GM12878 (cell line): ENCODE results near the gene METTL14. TPM values are rescaled to one million over a fixed set of nuclear protein-coding genes. Genes with fewer than 3 reads are reported as not detected.

Experiments used
- ATAC-seq: fragments of 200-7000 bp; cut with Tn5 transposase; 3 replicates; pipeline ENCODE4 v1.9.1; 2020; ENCODE audit warnings: mild to moderate bottlenecking, moderate library complexity
- BruUV-seq: library from RNA; stranded (reverse); fragments of 400-500 nt; replicated peaks from 2 replicates; lab custom pipeline; 2021; lab: Mats Ljungman, UMichigan
- CTCF ChIA-PET: fragments of 300-600 bp; sonication (Branson Sonifier 250); formaldehyde crosslinking; extraction: SDS; loops from one replicate; lab custom pipeline; 2021; ENCODE audit warnings: inconsistent platforms; lab: Yijun Ruan, JAX
- POLR2A ChIA-PET: fragments of 350-600 bp; formaldehyde crosslinking; extraction: SDS; loops from one replicate; lab custom pipeline; 2021; ENCODE audit warnings: inconsistent platforms; lab: Charles Lee
- RAD21 ChIA-PET: fragments of 300-600 bp; sonication (Branson Sonifier 250); formaldehyde crosslinking; loops from one replicate; lab custom pipeline; 2023; ENCODE audit warnings: antibody characterized with exemption; ENCODE audit not compliant: unreplicated experiment; lab: Charles Lee
- SMC1A ChIA-PET: fragments of 300-600 bp; sonication (Branson Sonifier 250); formaldehyde crosslinking; loops from one replicate; lab custom pipeline; 2023; ENCODE audit not compliant: unreplicated experiment, uncharacterized antibody; lab: Charles Lee
- DNase-seq: peaks from one replicate; pipeline ENCODE4 v3.0.0-alpha.2; 2011; ENCODE audit warnings: low read depth, low spot score
- FAIRE-seq: peaks from 3 replicates; lab custom pipeline; 2011; peaks lifted over from hg19 to GRCh38; lab: Jason Lieb, UNC
- H2AFZ ChIP-seq: 2 replicates; pipeline ENCODE4 v1.6.0; 2011; ENCODE audit warnings: low read depth, low read length, control low read depth; ENCODE audit not compliant: control insufficient read depth
- H3K27ac ChIP-seq: 2 replicates; pipeline ENCODE4 v1.5.1; 2011; ENCODE audit warnings: control low read depth; ENCODE audit not compliant: control insufficient read depth, insufficient read depth
- H3K27me3 ChIP-seq, 2 experiments: replicated peaks in 1 of 2; 2 replicates each; pipeline versions ENCODE4 v1.6.0 to v1.6.1; 2011; ENCODE audit warnings: low read length in 1 of 2; ENCODE audit not compliant: control insufficient read depth in 2 of 2, insufficient read depth in 2 of 2
- H3K36me3 ChIP-seq, 2 experiments: 2 replicates each; pipeline ENCODE4 v1.5.1; 2011; ENCODE audit warnings: low read length in 1 of 2; ENCODE audit not compliant: control insufficient read depth in 2 of 2, insufficient read depth in 2 of 2
- H3K4me1 ChIP-seq: 2 replicates; pipeline ENCODE4 v1.6.1; 2011; ENCODE audit warnings: mild to moderate bottlenecking, low read length, moderate library complexity, mixed read lengths; ENCODE audit not compliant: control insufficient read depth, insufficient read depth
- H3K4me2 ChIP-seq: 2 replicates; pipeline ENCODE4 v1.6.0; 2011; ENCODE audit warnings: control low read depth; ENCODE audit not compliant: control insufficient read depth, insufficient read depth
- H3K4me3 ChIP-seq: fragments of 200-600 bp; sonication (generic); 2 replicates; pipeline ENCODE4 v1.5.1; 2016
- H3K79me2 ChIP-seq: 2 replicates; pipeline ENCODE4 v1.6.0; 2011; ENCODE audit warnings: low read length; ENCODE audit not compliant: control insufficient read depth, insufficient read depth
- H3K9ac ChIP-seq: 2 replicates; pipeline ENCODE4 v1.8.0; 2011; ENCODE audit warnings: low read length, control low read depth, mixed read lengths; ENCODE audit not compliant: control insufficient read depth, insufficient read depth
- H3K9me3 ChIP-seq: replicated peaks from 3 replicates; pipeline ENCODE4 v1.5.1; 2011; ENCODE audit warnings: mild to moderate bottlenecking, low read length; ENCODE audit not compliant: control insufficient read depth, insufficient read depth
- H4K20me1 ChIP-seq: 2 replicates; pipeline ENCODE4 v1.6.0; 2011; ENCODE audit not compliant: control insufficient read depth, insufficient read depth
- HDAC2 ChIP-seq: fragments of 200-600 bp; sonication (generic); IDR thresholded peaks from 2 replicates; pipeline ENCODE4 v1.6.1; 2017
- RB1 ChIP-seq: fragments of 450-650 bp; formaldehyde crosslinking; IDR thresholded peaks from 2 replicates; pipeline ENCODE4 v1.6.1; 2017; ENCODE audit warnings: mild to moderate bottlenecking, borderline replicate concordance
- RCOR1 ChIP-seq: conservative IDR thresholded peaks from 2 replicates; pipeline ENCODE4 v1.6.1; 2012; ENCODE audit warnings: low read depth, low read length, improper control_type of control experiment
- SMAD5 ChIP-seq: IDR thresholded peaks from 2 replicates; pipeline ENCODE4 v1.6.1; 2016; ENCODE audit warnings: antibody characterized with exemption, low read depth
- SMC3 ChIP-seq: IDR thresholded peaks from 2 replicates; pipeline ENCODE4 v1.6.1; 2011; ENCODE audit warnings: low read length, improper control_type of control experiment, borderline replicate concordance
- SREBF2 ChIP-seq: IDR thresholded peaks from 2 replicates; pipeline ENCODE4 v1.6.1; 2012; ENCODE audit warnings: mild to moderate bottlenecking, low read length
- SRF ChIP-seq, 2 experiments: IDR thresholded peaks; 2 replicates each; pipeline ENCODE4 v1.6.1; 2011; ENCODE audit warnings: low read depth in 2 of 2, low read length in 2 of 2, mild to moderate bottlenecking in 1 of 2, moderate library complexity in 1 of 2
- ZNF24 ChIP-seq: fragments of 450-650 bp; IDR thresholded peaks from 2 replicates; pipeline ENCODE4 v1.6.1; 2017; ENCODE audit warnings: antibody characterized with exemption, mild to moderate bottlenecking
- in situ Hi-C: fragments of 300-500 bp; cut with MboI; formaldehyde crosslinking; loops from 9 replicates; pipeline ENCODE4 v1.14.3; 2018; ENCODE audit warnings: mixed read lengths
- intact Hi-C: fragments of 100-400 bp; cut with micrococcal nuclease; formaldehyde crosslinking; loops from one replicate; pipeline ENCODE4 v1.14.2; 2022; ENCODE audit not compliant: unreplicated experiment
- polyA plus RNA-seq, 11 experiments: library from polyadenylated mRNA; depleted of rRNA in 4 of 11; unstranded in 6 of 11; stranded (reverse) in 5 of 11; fragments of >200 nt; fragmentation: Nextera tagmentation in 4 of 11; fragmentation: Illumina TruSeq in 1 of 11; extraction: Ambion mirVana in 4 of 11; extraction: Trizol in 1 of 11; gene quantifications; 1 replicate in 1 of 11; 2 replicates in 10 of 11; pipeline versions ENCODE4 v1.2.1 to v1.2.3, GENCODE V29; 2011 to 2016; ENCODE audit warnings: inconsistent platforms in 2 of 11, missing spikeins in 2 of 11, low read depth in 1 of 11
- total RNA-seq, 4 experiments: library from RNA; depleted of rRNA in 3 of 4; stranded (reverse); fragments of >200 nt in 3 of 4; fragmentation: Illumina TruSeq in 1 of 4; extraction: Trizol in 1 of 4; gene quantifications; 2 replicates each; pipeline versions ENCODE4 v1.2.1 to v1.2.3, GENCODE V29; 2013 to 2021
- TF ChIP-seq, protein P1 (sequence below), 3 experiments: IDR thresholded peaks in 2 of 3; conservative IDR thresholded peaks in 1 of 3; 2 replicates each; pipeline ENCODE4 v1.5.1; 2011; ENCODE audit warnings: low read depth in 3 of 3, low read length in 3 of 3, mild to moderate bottlenecking in 3 of 3, control low read depth in 2 of 3, moderate library complexity in 2 of 3, inconsistent platforms in 1 of 3, mixed read lengths in 1 of 3; ENCODE audit not compliant: control insufficient read depth in 2 of 3, insufficient read depth in 1 of 3; ENCODE audit errors: extremely low read depth in 1 of 3
- TF ChIP-seq, protein P2 (sequence below): fragments of 450-650 bp; IDR thresholded peaks from 2 replicates; pipeline ENCODE4 v1.6.1; 2017; ENCODE audit warnings: low read depth, mild to moderate bottlenecking, moderate library complexity

Gene METTL14
- total and polyA plus RNA-seq, 10 of the 15 experiments (the other 5 are each of a cell fraction or from before 2014, with no cell fraction given): 11.2 to 44.9 (median 27.6) TPM

DNA sequence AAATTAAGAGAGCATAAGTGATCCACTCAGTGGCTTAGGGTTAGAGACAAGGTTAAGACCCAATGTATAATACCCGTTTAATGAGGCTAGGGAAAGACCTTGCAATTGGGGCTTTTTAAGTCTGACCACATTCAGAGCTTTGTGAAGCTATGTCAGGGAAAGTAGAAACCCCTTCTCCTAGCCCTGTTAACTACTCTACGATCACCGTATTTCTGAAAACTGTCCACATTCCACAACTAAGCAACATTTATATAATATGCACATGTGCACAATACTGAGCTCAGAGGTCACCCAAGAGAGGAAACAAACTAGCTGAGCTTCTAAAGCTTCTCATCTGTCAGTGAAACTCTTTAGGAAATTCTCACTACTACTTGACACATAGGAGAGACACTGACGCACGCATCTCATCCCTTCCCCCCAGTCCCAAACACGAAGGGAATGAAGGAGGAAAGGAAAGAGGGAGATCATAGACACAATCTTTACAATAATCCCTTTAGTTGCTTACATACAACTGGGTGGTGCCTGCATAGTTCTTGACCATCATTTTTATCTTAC lies 56.2 kb downstream of the METTL14 start (continued):
- no peak for TF ChIP-seq RB1
- TF ChIP-seq, protein P1, sequence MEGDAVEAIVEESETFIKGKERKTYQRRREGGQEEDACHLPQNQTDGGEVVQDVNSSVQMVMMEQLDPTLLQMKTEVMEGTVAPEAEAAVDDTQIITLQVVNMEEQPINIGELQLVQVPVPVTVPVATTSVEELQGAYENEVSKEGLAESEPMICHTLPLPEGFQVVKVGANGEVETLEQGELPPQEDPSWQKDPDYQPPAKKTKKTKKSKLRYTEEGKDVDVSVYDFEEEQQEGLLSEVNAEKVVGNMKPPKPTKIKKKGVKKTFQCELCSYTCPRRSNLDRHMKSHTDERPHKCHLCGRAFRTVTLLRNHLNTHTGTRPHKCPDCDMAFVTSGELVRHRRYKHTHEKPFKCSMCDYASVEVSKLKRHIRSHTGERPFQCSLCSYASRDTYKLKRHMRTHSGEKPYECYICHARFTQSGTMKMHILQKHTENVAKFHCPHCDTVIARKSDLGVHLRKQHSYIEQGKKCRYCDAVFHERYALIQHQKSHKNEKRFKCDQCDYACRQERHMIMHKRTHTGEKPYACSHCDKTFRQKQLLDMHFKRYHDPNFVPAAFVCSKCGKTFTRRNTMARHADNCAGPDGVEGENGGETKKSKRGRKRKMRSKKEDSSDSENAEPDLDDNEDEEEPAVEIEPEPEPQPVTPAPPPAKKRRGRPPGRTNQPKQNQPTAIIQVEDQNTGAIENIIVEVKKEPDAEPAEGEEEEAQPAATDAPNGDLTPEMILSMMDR (IDR thresholded peaks at IDR 0.05 in 2 of 3, conservative IDR thresholded peaks at IDR 0.05 in 1 of 3; ENCODE audit: control insufficient read depth in 2 of 3, extremely low read depth in 1 of 3, insufficient read depth in 1 of 3, low read depth in 3 of 3, low read length in 3 of 3): no peak

DNA sequence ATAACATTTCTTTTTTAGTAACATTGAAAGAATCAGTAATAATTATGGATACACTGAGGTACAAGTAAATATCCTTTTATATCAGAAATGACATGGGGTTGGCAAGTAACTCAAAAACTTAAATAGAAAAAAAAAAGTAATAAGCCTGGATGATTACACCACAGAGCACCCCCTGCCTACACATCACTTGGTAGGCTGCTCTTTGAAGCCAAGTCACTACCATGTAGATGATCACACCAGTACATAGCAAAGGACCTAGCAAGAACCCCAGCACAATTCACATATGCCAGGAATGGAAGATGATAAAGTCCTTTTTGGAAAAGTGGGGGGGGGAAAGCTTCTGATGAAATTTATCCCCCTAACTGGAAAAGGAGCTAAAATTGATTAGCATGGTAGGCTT lies 56.9 kb downstream of the METTL14 start:
- peaks cover 3 to 31% of the 10 kb centered on the region in 2 experiments for H3K36me3 ChIP-seq
- ATAC-seq (no peak), DNase-seq (no peak), FAIRE-seq (no peak)
- no peaks in the 10 kb centered on the region for H3K27me3 ChIP-seq
- H3K9ac ChIP-seq: no peak overlapping the region
- RAD21 ChIA-PET: interaction anchor here (1.2 to 1.5 kb wide), 3 partner anchors 32 to 299 kb away, joined by 3 to 5 read pairs (median 3); no protein-coding TSS in a partner anchor
- H3K4me2 ChIP-seq: no peak overlapping the region
- TF ChIP-seq ZNF24: no peak
- TF ChIP-seq SMC3: no peak
- no peak for TF ChIP-seq SRF (IDR thresholded peaks at IDR 0.05; ENCODE audit: low read depth in 2 of 2, low read length in 2 of 2)
- TF ChIP-seq SREBF2: no peak
- no peak for TF ChIP-seq HDAC2
- TF ChIP-seq, protein P2, sequence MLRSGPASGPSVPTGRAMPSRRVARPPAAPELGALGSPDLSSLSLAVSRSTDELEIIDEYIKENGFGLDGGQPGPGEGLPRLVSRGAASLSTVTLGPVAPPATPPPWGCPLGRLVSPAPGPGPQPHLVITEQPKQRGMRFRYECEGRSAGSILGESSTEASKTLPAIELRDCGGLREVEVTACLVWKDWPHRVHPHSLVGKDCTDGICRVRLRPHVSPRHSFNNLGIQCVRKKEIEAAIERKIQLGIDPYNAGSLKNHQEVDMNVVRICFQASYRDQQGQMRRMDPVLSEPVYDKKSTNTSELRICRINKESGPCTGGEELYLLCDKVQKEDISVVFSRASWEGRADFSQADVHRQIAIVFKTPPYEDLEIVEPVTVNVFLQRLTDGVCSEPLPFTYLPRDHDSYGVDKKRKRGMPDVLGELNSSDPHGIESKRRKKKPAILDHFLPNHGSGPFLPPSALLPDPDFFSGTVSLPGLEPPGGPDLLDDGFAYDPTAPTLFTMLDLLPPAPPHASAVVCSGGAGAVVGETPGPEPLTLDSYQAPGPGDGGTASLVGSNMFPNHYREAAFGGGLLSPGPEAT: no peak
- no peak for TF ChIP-seq SMAD5
- TF ChIP-seq RCOR1: no peak
- H3K27ac ChIP-seq: no peak overlapping the region
- no peak overlapping the region for H2AFZ ChIP-seq
- intact Hi-C loops: no loop called here
- in situ Hi-C loops: no loop called here
- no peaks in the 10 kb centered on the region for H3K79me2 ChIP-seq
- BruUV-seq: no TSS peak
- H3K4me3 ChIP-seq: no peak overlapping the region
- no peaks in the 10 kb centered on the region for H4K20me1 ChIP-seq
- POLR2A ChIA-PET: interaction anchor here (1.0 kb wide), 1 partner anchor 52 kb away, joined by 4 read pairs; no protein-coding TSS in a partner anchor
- no peaks in the 10 kb centered on the region for H3K9me3 ChIP-seq
- CTCF ChIA-PET: interaction anchor here (0.6 to 2.3 kb wide), 9 partner anchors 14 to 777 kb away, joined by 3 to 15 read pairs (median 3); no protein-coding TSS in a partner anchor
- SMC1A ChIA-PET: interaction anchor here (0.7 to 1.5 kb wide), 6 partner anchors 8 to 149 kb away, joined by 3 to 5 read pairs (median 4); no protein-coding TSS in a partner anchor
- no peaks in the 10 kb centered on the region for H3K4me1 ChIP-seq
